Bronchus fibroblast of lung (primary cell): ENCODE data around the gene AP5B1. TPM values are rescaled to one million over a fixed set of nuclear protein-coding genes. Genes with fewer than 3 reads are reported as not detected.

Experiments
- total RNA-seq: library from RNA; depleted of rRNA; stranded (reverse); fragments of >200 nt; gene quantifications from 2 replicates; pipeline ENCODE4 v1.2.3, GENCODE V29; 2015

The AP5B1 gene
- total RNA-seq, result 4.9 and 5.5 TPM in 2 replicates

GRCh38 chr11:65780770-65781151 lies at the start of gene AP5B1:
TSS of gene AP5B1 (minus strand) at chr11:65780976. CDS start at chr11:65780591, 385 bp downstream.

GRCh38 chr11:65786786-65787636 lies 6.2 kb upstream of the AP5B1 start, which contains the start of gene OVOL1:
TSS of gene OVOL1 (plus strand) at chr11:65787063. CDS start at chr11:65787374, 311 bp downstream.

Other genes with a start within 250 kb of the AP5B1 start
- 22.3 and 26.9 TPM in 2 replicates for gene LTBP3, start 222.6 kb downstream of the AP5B1 start, total RNA-seq
- 116 and 117 TPM in 2 replicates for gene ZNRD2, start 210.5 kb downstream of the AP5B1 start, total RNA-seq
- gene FAM89B, start 208.4 kb downstream of the AP5B1 start, total RNA-seq, result 59.0 and 62.4 TPM in 2 replicates
- 30.6 and 38.5 TPM in 2 replicates for gene EHBP1L1, start 204.9 kb downstream of the AP5B1 start, total RNA-seq
- 0.15 TPM in 1 of 2 replicates, not detected in the other for gene KCNK7, start 185.2 kb downstream of the AP5B1 start, total RNA-seq
- 34.6 TPM in 2 replicates for gene MAP3K11, start 166.8 kb downstream of the AP5B1 start, total RNA-seq
- gene PCNX3, start 165.2 kb downstream of the AP5B1 start, total RNA-seq, result 34.0 and 39.2 TPM in 2 replicates
- 40.2 and 40.4 TPM in 2 replicates for gene SIPA1, start 142.9 kb downstream of the AP5B1 start, total RNA-seq
- gene RELA, start 118.1 kb downstream of the AP5B1 start, total RNA-seq, result 43.6 and 44.4 TPM in 2 replicates
- 41.0 and 43.7 TPM in 2 replicates for gene KAT5, start 68.7 kb downstream of the AP5B1 start, total RNA-seq
- gene RNASEH2C, start 60.2 kb downstream of the AP5B1 start, total RNA-seq, result 66.0 and 76.0 TPM in 2 replicates
- gene OVOL1, start 6.1 kb upstream of the AP5B1 start, total RNA-seq, result not detected in 2 replicates
- 0.15 and 0.67 TPM in 2 replicates for gene SNX32, start 53.0 kb upstream of the AP5B1 start, total RNA-seq
- gene CFL1, start 77.2 kb upstream of the AP5B1 start, total RNA-seq, result 2,022 and 2,183 TPM in 2 replicates
- gene MUS81, start 79.5 kb upstream of the AP5B1 start, total RNA-seq, result 44.6 and 47.2 TPM in 2 replicates
- gene EFEMP2, start 91.8 kb upstream of the AP5B1 start, total RNA-seq, result 86.2 and 96.8 TPM in 2 replicates
- gene CTSW, start 98.9 kb upstream of the AP5B1 start, total RNA-seq, result 0.15 and 0.34 TPM in 2 replicates
- 228 and 231 TPM in 2 replicates for gene FIBP, start 107.5 kb upstream of the AP5B1 start, total RNA-seq
- 222 and 228 TPM in 2 replicates for gene CCDC85B, start 109.7 kb upstream of the AP5B1 start, total RNA-seq
- gene FOSL1, start 119.4 kb upstream of the AP5B1 start, total RNA-seq, result 108 and 111 TPM in 2 replicates
- 25.4 and 28.5 TPM in 2 replicates for gene C11orf68, start 138.1 kb upstream of the AP5B1 start, total RNA-seq
- 419 and 440 TPM in 2 replicates for gene DRAP1, start 138.4 kb upstream of the AP5B1 start, total RNA-seq
- gene TSGA10IP, start 164.5 kb upstream of the AP5B1 start, total RNA-seq, result under 0.01 TPM in 1 of 2 replicates, not detected in the other
- gene SART1, start 180.8 kb upstream of the AP5B1 start, total RNA-seq, result 46.7 and 47.3 TPM in 2 replicates
- gene EIF1AD, start 221.2 kb upstream of the AP5B1 start, total RNA-seq, result 26.9 and 35.5 TPM in 2 replicates
- 119 and 126 TPM in 2 replicates for gene BANF1, start 221.5 kb upstream of the AP5B1 start, total RNA-seq
- gene CST6, start 231.0 kb upstream of the AP5B1 start, total RNA-seq, result 0.84 and 1.0 TPM in 2 replicates
- gene CATSPER1, start 245.5 kb upstream of the AP5B1 start, total RNA-seq, result 0.30 TPM in 1 of 2 replicates, not detected in the other